ENCODE data around the gene WNT3A.
A peak's percentile ranks its signal among the peaks of the same experiment; 100 is the strongest.

The WNT3A gene

DNA sequence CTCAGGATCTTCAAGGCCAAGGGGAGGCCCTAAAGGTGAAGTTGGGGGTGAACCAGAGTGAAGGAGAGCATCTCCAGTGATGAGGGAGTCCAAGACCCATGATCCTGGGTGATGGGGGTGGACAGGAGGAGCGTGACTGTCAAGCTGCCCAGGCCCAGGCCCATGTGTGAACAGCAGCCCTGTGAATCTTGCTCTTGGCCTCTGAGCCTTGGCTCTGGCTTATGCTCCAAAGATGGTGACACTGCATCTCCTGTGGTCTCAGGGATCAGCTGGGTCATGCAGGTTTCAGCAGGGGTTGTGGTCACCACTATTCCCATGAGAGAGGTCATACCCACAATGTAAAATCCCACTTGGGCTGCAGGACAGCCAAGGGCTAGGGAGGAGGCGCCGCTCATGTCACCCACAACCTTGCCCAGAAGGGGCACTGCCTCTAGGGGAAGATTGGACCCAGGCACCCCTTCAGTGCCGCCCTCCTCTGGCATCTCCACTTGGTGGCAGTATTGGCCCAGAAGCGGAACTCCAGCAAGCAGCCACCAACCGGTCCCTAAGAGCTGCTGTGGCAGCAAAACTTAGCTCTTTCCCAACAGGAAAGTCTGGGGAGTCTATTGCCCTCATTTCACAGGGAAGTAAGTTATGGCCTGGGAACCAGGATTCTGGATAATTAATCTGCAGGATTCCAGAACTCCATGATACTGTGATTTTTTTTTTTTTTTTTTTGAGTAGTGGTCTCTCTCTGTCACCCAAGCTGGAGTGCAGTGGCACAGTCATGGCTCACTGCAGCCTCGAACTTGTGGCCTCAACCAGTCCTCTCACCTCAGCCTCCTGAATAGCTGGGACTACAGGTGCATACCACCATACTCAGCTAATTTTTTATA, 7.5 kb upstream of the WNT3A start:
- peak; percentile 46 for DNase-seq (ENCODE audit: low spot score)

DNA sequence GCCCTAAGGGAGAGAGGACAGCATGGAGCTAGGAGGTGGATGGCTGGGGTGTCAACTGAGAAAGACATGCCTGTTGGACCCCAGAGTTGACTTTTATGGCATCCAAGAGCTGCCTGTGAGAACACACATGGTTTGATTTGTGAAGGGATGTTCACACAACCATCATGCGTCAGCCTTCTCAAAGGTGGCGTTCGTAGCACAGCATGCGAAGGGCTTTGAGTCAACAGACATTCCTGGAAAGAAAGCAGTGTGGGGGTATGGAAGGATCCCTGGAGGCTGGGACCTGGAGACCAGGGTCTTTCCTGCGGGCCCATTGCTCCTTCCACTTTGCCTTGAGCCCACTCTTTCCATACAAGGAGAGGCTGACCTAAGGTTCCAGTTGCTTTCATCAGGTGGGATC, 6.4 kb upstream of the WNT3A start:
- no peak for DNase-seq (ENCODE audit: low spot score)

DNA sequence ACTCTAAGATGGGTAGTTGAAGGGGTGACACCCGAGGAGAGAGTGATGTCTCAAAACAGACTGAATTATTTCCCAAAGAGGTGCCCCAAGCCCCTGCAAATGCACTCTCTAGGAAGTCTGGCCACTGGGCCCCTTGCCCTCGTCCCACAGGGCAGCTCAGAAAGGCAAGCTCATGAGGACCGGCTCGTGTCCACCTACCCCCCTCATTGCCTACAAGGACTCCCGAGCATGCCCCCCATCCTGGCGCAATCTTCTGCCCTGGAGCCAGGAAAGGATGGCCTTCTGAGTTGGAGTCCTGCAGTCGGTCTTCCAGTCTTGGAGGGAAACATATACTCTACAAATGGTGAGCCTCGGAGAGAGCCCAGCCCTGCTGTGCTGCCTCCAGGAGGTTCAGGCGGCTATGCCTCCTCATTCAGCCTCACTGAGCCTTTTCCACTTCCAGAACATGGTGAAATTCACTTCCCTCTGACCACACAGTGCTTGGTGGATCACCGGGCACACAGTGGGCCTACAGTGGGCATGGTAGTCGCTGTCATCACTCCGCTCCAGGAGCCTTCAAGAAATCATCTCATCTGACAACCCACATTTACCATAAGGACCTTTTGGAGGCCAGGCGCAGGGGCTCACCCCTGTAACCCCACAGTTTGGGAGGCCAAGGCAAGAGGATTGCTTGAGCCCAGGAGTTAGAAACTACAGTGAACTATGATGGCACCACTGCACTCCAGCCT, 5.8 kb upstream of the WNT3A start:
- DNase-seq (ENCODE audit: low spot score), result no peak

DNA sequence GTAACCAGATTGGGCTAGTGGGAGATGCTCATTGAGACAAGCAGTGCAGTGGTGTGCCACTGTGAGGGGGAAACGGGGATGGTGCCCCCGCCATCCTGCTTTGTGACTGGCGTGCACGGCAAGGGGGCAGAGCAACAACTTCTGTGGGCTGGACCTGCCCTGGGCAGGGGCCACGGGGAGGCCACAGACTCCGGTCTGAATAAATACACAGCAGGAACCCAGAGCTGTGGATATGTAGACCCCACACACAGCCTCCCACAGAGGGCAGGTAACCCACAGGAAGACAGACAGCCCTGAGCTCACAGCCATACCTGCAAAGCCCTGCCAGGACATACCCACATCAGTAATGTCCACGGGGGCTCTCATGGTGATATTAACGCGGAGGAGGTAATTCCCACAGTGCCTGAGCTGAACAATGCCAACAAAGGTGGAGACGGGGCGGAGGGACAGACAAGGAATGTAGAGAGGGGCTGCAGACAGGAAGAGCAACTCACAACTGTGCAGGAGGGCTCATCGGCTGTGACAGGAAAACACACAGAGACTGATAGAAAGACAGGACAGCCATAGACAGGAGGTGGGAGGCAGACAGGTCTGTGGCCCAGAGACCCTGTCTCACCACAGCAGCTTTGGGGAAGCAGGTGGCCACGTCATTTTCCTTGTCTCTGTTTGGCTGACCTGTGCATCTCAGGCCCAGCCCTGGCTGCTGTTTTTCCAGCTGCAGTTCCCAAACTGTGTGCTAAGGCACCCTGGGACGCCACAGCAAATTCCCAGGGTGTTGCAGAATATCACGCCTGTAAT, 4.9 kb upstream of the WNT3A start:
- no peak for DNase-seq (ENCODE audit: low spot score)

DNA sequence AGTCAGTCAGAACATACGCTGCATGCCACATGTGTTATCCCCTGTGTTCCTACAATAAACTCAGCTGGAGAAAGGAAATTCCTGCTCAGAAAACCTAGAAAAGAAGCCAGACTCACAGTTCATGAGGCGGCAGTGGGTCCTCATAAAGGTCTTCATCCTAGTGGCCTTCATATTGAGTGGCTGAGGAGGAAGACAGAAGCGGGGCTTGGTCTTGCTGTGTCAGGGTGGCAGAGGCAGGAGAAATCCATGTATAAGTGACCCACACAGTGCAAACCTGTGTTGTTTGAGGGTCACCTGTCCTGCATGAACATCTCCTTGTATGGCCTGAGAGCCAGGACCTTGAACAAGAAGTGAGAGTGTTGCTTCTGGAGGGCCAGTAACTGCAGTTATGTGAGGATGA, 4.0 kb upstream of the WNT3A start:
- DNase-seq (ENCODE audit: low spot score), result no peak

DNA sequence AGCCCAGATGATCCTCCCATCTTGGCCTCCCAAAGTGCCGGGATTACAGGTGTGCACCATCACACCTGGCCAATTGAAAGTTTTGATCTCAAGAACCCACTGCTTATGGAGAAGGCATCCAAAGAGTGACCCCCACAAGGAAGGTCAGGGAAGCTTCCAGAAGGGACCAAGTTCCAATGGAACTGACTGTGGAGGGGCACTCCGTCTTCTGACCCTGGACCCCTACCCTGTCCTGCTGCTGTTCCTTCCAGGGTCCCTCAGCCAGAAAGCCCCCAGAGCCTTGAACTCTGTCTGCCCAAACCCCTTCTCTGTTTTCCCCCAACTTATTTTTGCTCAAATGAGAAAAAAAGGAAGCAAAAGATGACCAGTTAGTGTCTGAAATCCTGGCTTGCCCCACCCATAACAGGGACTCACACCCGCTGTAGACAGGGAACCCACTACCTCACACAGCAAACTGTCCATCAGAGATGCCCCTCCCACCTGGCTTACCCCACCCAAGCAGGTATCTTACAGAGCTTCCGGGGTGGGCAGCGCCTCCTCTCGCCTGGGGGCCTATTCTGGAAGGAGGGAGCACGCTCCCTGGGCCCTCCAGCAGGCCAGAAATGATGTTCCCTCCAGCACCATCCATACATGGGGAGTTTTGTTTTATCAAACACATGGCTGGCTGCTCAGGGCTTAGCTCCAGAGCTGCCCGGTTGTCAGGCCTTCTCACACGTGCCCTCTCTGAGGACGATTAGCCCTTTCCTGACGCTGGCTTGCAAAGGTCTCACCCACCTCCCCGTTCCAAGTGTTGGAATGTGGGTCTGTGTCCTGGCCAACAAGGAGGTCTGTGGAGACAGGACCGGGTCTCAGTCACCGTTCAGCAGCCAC, 3.1 kb upstream of the WNT3A start:
- DNase-seq (ENCODE audit: low spot score), result no peak

DNA sequence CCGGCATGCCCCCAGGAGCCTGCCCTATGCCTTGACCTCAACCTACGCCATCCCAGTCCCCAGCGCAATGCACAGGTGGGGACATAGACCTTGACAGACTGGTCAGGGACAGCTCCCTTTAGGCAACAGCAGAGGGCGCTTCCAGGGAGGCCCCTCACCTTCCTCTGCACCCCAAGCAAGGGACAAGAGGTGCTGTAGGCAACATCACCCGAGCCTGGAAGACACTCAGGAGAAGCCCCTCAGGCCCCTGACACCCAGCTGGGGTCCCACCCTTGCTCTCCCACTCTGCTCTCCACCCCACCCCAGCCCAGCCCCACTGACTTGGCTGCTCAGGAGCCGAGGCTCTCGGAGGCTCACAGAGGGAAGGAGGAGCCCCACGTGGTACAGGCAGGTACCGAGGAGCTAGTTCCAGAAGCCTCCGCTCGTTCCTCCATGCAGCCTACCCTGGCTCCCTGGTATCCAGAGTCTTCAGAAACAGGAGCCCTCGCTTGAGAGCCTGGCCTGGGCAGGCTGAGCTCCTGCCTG, 2.4 kb upstream of the WNT3A start:
- no peak for DNase-seq (ENCODE audit: low spot score)

DNA sequence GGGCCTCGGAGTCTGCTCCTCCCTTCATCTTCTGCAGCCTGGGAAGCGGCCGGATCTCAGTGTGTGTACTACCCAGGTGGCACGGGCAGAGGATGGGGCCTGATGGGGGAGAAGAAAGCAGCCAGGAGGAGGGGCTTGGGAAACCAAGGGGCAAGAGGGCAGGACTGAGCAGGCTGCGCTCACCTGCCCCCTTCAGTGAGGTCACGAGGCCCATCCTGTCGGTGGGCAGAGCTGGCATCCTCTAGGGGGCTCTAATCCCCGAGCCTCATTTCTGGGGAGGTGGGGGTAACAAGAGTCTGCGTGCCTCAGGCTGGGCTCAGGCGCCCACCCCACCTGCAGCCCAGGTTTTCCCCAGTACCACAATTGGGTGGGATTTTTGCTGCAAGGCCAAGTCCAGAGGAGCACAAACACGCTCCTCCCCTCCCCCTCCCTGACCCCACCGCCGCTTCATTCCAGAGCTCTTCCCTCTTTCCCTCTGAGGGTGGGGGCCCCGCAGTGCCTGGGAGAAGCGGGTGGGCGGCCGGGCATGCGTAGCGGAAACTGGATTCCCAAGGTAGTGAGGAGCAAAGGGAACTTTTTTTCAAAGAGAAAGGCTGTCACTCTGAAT, 1.8 kb upstream of the WNT3A start:
- no peak for DNase-seq (ENCODE audit: low spot score)

DNA sequence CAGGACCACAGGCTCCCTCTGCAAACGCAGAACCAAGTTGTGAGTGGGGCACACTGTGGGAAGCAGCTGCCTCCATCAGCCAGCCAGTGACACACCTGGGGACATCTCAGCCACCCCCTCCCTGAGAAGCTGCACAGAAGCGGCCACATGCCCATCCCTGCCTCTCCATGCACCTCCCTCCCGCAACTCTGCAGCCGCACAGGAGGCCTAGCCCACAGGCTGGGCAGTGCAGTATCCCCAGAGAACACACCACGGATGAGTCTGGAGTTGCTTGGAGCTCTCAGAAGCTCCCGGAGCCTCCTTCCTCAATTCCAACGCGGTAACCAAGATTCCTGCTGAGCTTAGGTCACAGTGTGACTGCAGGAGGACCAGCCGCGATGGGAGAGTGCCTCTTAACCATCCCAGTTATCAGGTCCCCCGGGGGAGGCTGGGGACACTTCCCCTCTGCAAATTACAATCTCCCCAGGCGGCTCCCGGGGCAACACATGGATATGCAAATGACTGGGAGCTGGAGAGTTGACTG, 1.2 kb upstream of the WNT3A start:
- no peak for DNase-seq (ENCODE audit: low spot score)

DNA sequence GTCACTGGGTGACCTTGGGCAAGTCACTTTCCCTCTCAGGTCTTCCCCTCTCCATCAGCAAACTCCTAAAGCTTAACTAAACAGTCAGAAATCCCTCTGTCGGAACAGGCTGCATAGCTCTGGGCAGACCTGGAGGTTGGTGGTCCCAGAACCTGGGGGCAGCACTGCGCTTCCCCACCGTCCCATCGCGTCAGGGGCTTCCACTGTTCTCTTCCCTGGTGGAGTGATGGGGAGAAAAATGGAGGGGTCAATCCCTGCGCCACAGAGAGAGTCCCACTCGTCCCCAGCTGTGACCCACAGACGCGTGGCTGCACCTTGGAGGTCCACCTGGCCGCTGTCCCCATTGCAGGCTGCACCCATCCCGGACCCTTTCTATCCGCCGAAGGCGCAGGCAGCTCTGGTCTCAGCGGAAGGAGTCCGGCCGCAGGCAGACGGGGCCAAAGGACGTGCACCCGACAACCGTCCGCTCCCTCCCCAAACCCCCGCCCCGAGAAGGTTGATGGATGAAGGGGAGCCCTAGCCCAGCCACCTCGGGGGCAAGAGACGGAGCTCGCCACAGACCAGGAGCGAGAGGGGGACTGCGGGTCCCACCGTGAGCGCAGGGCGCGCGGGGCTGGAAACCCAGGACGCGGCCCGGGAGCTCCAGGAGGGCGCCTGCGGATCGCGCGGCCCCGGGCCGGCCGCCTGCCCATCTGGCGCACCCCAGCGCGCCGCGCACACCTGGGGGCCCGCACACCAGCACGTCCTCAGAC, 588 bp upstream of the WNT3A start:
- DNase-seq (ENCODE audit: low spot score), result no peak

DNA sequence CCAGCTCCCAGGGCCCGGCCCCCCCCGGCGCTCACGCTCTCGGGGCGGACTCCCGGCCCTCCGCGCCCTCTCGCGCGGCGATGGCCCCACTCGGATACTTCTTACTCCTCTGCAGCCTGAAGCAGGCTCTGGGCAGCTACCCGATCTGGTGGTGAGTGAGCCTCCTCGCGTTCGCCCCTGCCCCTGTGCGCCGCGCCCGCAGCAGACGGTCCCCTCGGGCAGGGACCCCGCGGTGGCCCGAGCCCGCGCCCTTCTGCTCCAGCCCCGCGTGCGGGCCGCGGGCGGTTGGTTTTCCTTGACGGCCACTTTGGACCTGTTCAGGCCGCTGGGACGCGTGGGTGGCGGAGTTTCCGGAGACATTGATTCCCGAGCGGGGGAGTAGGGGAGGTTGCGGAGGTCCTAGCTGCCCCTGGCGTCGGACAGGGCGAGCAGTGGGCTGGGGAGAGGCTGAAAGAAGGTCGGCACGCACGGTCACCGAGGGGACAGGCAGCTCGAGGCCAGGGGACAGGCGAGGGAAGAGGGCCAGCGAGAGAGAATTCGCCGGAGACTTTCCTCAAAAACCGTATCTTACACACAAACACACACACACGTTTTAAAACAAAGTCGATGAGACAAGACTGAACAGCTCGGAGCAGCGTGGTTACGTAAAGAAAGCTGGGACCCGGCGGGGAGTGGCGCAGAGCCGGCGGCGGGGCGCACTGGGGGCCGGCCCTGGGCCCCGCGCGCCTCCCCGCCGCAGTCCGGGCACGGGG, 427 bp downstream of the WNT3A start:
- no peak for DNase-seq (ENCODE audit: low spot score)

DNA sequence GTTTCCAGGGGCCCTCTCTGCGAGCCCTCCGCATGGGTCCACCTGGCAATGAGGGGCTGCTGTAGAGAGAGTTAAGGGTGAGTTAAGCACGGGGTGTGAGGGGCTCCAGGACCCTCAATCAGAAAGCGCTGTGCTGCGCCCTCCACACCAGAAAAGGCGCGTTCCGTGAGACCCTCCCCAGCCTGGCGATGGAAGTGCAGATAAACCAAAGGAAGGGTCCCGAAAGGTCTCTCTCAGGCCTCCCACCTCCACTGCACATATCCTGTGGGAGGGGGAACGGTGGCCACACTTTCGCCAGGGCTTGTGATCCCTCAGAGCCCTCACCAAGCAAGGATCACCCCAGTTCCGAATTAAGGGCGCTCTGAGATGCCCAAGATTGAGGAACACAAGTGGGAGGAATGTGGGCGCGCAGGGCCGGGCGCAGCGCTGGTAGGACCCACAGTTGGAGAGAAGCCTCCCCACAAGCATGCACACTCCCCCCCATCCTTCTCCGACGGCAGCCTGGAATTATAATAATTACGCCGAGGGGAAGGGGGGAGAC, 1.1 kb downstream of the WNT3A start:
- DNase-seq (ENCODE audit: low spot score), result no peak

DNA sequence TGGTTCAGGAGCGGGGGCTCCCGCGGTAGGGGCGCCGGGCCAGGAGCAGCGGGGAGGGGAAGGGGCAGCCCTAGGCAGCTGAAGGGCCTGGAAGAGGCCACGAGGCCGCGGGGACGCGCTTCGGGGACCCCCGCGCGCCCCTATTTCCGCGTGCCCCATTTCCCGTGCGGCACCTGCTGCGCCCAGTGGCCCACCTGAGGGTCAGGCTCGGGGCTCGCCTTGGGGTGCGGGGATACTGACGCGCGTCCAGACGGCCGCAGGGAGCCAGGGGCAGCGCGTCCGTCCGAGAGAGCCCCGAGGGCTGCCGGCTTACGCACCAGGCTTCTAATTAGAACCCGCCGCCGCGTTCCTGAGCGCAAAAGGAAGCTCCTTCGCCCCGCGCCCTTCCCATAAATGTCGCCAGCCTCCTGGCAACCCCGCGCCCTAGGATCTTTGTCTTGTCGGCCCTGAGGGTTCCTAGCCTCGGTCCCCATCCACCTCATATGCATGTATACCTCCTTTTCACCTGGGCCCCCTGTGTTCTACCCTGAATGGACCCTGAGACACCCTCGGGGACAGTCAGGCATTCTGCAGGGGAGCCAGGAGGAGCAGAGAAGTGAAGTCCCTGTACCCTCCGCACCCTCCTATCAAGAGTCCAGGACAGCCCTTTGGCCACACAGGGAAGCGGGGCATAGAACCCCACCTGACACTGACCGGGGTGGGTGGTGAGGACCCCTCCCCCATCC, 1.8 kb downstream of the WNT3A start:
- DNase-seq (ENCODE audit: low spot score), result no peak

DNA sequence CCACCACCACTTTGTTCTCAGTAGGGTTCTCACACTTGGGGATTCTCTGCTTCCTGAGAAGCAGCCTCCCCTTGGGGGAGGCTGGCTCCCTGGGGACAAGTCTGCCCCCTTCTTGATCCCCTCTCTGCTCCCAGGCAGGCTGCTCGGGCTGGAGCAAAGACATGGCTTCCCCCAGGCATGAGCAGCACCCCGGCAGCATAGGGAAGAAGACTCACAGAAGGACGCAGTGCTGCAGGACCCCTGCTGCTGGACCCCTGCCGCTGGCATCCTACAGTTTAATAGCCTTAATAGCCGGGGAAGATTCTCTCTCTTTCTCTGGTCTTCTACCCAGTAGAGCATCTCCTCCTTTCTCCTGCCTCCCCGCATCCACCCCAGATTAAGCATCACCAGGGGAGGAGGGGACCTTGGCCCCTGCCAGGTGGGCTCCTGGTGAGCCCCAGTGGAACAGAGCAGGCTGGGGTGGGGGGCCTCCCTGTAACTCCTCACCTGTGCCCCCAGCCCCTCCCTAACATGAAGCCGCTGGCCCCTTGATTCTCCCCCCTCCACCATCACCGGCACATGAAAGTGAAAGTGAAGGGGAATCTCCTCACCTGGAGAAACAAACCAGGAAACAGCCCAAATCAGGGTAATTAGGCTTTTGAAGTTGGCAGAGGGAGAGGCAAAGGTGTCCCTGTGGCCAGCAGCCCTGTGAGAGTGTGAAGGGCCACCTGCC, 2.5 kb downstream of the WNT3A start:
- no peak for DNase-seq (ENCODE audit: low spot score)

DNA sequence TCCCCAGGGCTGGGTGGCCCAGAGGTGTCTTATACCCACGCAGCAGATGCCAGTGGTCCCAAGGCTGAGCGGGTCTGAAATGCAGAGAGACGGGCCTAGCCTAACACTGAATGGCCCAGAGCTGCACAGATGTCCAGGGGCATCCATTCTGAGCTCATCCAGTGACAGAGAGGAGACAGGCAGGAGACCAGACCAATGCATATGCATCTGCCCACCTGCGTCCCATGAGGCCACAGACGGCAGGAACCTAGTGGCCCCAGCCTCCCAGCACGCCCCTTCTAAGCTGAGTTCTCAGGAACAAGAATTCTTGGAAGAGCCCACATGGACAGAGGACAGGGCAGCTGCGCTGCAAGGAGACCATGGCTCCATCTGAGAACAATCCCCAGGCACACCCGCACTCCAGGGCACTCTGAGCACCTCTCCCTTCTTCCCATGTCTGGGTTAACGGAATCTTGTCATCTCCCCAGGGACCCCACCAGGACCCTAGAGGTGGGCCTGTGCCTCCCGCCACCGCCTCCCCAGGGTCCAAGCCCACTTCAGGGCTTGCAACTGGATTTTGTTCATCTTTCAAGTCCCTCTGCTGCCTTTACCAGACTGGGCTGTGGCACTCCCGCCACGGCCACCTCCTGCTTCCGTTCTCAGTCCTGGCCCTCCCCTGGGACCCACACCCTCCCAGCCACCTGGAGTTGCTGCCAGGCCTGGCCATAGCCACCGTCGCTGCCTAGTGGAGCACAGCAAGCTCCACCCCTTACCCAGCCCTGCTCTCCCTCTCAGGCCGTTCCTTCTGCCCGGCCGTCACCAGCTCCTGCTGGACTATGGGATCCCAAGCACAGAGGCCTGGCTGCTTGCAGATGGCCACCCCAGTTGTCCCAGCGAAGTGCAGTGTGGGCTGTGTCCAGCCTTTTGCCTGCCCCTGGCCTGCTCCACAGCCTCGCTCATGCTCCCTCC, 3.3 kb downstream of the WNT3A start:
- no peak for DNase-seq (ENCODE audit: low spot score)

DNA sequence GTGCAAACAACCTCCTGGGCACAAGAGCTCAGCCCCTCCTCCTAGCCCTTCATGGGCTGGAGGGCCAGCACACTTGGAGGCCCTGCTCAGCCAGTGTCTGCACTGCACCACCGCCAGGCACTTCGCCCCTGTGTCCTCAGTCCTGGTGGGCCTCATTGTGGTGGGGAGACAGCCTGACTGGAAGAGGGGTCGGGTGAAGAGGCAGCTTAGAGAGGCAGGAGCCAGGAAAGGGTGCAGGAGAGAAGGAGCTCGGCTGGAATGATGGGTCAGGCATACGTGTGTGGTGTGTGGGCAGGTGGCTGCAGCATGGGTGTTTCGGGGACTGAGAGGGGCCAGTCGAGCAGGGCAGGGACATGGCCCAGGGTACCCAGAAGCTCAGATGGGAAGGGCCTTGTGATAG, 4.1 kb downstream of the WNT3A start:
- DNase-seq (ENCODE audit: low spot score), result no peak

Measured in pons (tissue), 1 donor.